Immature natural killer cell (primary cell): ENCODE data around the gene MTX1. TPM values are rescaled to one million over a fixed set of nuclear protein-coding genes. Genes with fewer than 3 reads are reported as not detected.
"Not testable (repeated sequence)": the region's sequence is repeated elsewhere in the genome, so short reads cannot be mapped to it uniquely, and the experiment has no call there.

Experiments
- DNase-seq, 3 donors: peaks; one replicate each; pipeline ENCODE4 v3.0.0; 2022; ENCODE audit warnings: mixed read lengths in 1 of 3
- H3K27ac Mint-ChIP-seq, 6 donors: one replicate each; pipeline ENCODE4 v1.8.0; 2020; ENCODE audit warnings: mixed read lengths in 6 of 6, mild to moderate bottlenecking in 5 of 6, inconsistent platforms in 4 of 6, moderate library complexity in 3 of 6
- H3K27me3 Mint-ChIP-seq, 3 donors: one replicate each; pipeline ENCODE4 v1.8.0; 2020 to 2021; ENCODE audit warnings: low read depth in 3 of 3, mild to moderate bottlenecking in 3 of 3, mixed read lengths in 3 of 3, moderate library complexity in 3 of 3, inconsistent platforms in 1 of 3
- H3K36me3 Mint-ChIP-seq, 3 donors: one replicate each; pipeline ENCODE4 v1.8.0; 2020; ENCODE audit warnings: mixed read lengths in 3 of 3, inconsistent platforms in 2 of 3, mild to moderate bottlenecking in 2 of 3
- H3K4me1 Mint-ChIP-seq, 2 donors: one replicate each; pipeline ENCODE4 v1.8.0; 2020; ENCODE audit warnings: inconsistent platforms in 2 of 2, mild to moderate bottlenecking in 2 of 2, mixed read lengths in 2 of 2, moderate library complexity in 1 of 2
- H3K4me3 Mint-ChIP-seq, 5 donors: one replicate each; pipeline ENCODE4 v1.8.0; 2020; ENCODE audit warnings: mild to moderate bottlenecking in 5 of 5, mixed read lengths in 5 of 5, inconsistent platforms in 3 of 5, moderate library complexity in 3 of 5
- H3K9me3 Mint-ChIP-seq, 6 donors: one replicate each; pipeline ENCODE4 v1.8.0; 2020; ENCODE audit warnings: mild to moderate bottlenecking in 6 of 6, mixed read lengths in 6 of 6, inconsistent platforms in 4 of 6, moderate library complexity in 3 of 6
- polyA plus RNA-seq, 3 donors: library from polyadenylated mRNA; unstranded; fragments of 300-500 nt; fragmentation: Illumina TruSeq; gene quantifications; one replicate each; pipeline ENCODE4 v1.2.3, GENCODE V29; 2021

Gene MTX1
- polyA plus RNA-seq, 3 donors from 2014 or later: 51.1 to 62.6 (median 55.1) TPM

DNA sequence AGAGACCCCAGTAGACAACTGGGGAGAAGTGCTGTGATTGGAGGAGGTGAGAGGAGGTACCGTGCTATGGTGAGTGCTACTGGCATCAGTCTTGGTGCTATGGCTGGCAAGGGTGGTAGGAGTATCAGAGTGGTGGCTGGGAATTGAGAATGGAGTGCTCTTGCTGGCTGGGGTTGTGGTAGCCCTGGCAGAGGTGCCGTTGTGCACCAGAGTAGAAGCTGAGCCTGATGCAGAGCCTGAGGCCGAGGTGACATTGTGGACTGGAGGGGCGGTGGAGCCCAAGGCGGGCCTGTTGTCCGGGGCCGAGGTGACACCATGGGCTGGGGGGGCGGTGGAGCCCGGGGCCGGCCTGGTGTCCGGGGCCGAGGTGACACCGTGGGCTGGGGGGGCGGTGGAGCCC, 20.2 kb upstream of the MTX1 start:
- H3K27ac Mint-ChIP-seq: peak overlapping the region in 3 of 6 donors; percentile 17 to 87 (median 23)
- H3K36me3 Mint-ChIP-seq: no peaks in the 10 kb centered on the region
- peaks cover 11 to 14% of the 10 kb centered on the region in 2 donors for H3K4me1 Mint-ChIP-seq
- peaks cover 2 to 7% (median 6%) of the 10 kb centered on the region in 3 donors for H3K27me3 Mint-ChIP-seq
- DNase-seq: no peak
- H3K9me3 Mint-ChIP-seq: no peaks in the 10 kb centered on the region
- H3K4me3 Mint-ChIP-seq: peak overlapping the region; percentile 23 to 52 (median 44)

DNA sequence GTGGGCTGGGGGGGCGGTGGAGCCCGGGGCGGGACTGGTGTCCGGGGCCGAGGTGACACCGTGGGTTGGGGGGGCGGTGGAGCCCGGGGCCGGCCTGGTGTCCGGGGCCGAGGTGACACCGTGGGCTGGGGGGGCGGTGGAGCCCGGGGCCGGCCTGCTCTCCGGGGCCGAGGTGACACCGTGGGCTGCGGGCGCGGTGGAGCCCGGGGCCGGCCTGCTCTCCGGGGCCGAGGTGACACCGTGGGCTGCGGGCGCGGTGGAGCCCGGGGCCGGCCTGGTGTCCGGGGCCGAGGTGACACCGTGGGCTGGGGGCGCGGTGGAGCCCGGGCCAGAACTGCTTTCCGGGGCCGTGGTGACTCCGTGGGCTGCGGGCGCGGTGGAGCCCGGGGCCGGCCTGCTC, 18.6 kb upstream of the MTX1 start:
- not testable (repeated sequence) for H3K36me3 Mint-ChIP-seq, H3K9me3 Mint-ChIP-seq, H3K27ac Mint-ChIP-seq, DNase-seq, H3K4me3 Mint-ChIP-seq
- peaks cover 24 to 29% of the 10 kb centered on the region in 2 donors for H3K4me1 Mint-ChIP-seq
- peaks cover 14 to 18% (median 16%) of the 10 kb centered on the region in 3 donors for H3K27me3 Mint-ChIP-seq

- Mint-ChIP-seq H3K4me3 (peak overlapping the region in 4 of 5 donors; percentile 27 to 69 (median 44)), H3K9me3 (no peaks in the 10 kb centered on the region), H3K27me3 (peaks cover 15 to 18% (median 16%) of the 10 kb centered on the region in 3 donors), H3K27ac (peak overlapping the region in 1 of 6 donors; percentile 90), H3K36me3 (no peaks in the 10 kb centered on the region), H3K4me1 (peaks cover 28 to 29% of the 10 kb centered on the region in 2 donors)
- no peak for DNase-seq
These were observed 16.6 kb upstream of the MTX1 start for GRCh38 chr1:155191904-155192303.

DNA sequence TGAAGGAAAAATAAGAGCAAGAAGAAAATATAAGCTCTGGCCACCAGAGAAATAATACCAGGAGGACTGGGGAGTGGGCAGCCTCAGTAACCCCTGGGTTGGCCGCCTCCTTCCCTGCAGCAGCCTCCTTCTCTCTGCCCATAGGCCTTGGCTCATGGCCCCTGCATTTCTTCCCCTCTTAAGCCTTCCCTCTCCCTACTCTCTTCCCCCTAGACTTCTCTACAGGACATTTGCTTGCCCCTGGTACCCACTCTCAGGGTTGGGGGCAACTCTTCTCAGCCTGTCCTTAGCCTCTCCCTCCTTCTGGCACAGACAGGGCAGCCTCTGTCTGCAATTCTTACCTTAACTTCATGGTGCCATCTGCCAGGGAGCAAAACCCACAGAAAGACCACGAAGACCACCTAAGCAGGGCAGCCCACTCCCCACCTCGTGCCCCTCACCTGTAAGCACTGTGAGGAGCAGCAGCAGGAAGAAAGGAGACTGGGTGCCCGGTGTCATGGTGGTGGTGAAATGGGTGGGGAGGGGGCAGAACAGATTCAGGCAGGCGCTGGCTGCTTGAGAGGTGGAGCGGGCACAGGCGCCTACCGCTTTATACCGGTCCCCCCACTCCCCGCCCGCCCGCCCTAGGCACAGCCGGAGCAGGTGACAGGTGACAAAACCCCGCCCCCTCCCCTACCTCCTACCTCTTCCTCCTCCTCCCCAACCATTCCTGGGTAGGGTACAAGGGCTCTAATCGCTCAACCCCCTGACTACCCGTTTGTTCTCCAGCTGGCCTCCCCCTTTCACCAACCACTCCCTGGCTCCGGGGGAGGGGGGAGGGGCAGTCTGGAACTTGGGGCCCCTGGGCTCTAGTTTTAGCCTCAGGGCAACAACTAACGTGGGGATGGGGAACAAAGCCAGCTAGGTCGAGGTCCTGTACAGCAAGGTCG, 15.9 kb upstream of the MTX1 start:
- Mint-ChIP-seq H3K4me3 (peak overlapping the region; percentile 85 to 96 (median 87)), H3K9me3 (no peaks in the 10 kb centered on the region), H3K27ac (peak overlapping the region in 1 of 6 donors; percentile 90), H3K4me1 (peaks cover 28 to 29% of the 10 kb centered on the region in 2 donors), H3K36me3 (no peaks in the 10 kb centered on the region), H3K27me3 (peaks cover 15 to 18% (median 16%) of the 10 kb centered on the region in 3 donors)
- DNase-seq: no peak

GRCh38 chr1:155193275-155193990, 15.1 kb upstream of the MTX1 start:
- H3K27ac Mint-ChIP-seq: peak overlapping the region in 5 of 6 donors; percentile 83 to 94 (median 93)
- no peaks in the 10 kb centered on the region for H3K9me3 Mint-ChIP-seq
- H3K27me3 Mint-ChIP-seq: peaks cover 12 to 16% (median 15%) of the 10 kb centered on the region in 3 donors
- peaks cover 23% of the 10 kb centered on the region in 2 donors for H3K4me1 Mint-ChIP-seq
- H3K36me3 Mint-ChIP-seq: no peaks in the 10 kb centered on the region
- H3K4me3 Mint-ChIP-seq: peak overlapping the region; percentile 85 to 96 (median 87)
- DNase-seq: peak; percentile 70 to 73 (median 72)

DNA sequence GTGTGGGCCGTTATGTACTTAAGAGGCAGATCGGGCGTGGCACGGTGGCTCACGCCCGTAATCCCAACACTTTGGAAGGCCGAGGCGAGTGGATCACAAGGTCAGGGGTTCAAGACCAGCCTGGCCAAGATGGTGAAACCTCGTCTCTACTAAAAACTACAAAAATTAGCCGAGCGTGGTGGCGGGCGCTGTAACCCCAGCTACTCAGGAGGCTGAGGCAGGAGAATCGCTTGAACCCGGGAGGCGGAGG, 14.6 kb upstream of the MTX1 start:
- not testable (repeated sequence) for H3K36me3 Mint-ChIP-seq, H3K9me3 Mint-ChIP-seq, DNase-seq
- Mint-ChIP-seq H3K27ac (peak overlapping the region in 5 of 6 donors; percentile 83 to 94 (median 93)), H3K27me3 (peaks cover 12 to 16% (median 15%) of the 10 kb centered on the region in 3 donors), H3K4me3 (peak overlapping the region; percentile 85 to 96 (median 87)), H3K4me1 (peaks cover 23% of the 10 kb centered on the region in 2 donors)

DNA sequence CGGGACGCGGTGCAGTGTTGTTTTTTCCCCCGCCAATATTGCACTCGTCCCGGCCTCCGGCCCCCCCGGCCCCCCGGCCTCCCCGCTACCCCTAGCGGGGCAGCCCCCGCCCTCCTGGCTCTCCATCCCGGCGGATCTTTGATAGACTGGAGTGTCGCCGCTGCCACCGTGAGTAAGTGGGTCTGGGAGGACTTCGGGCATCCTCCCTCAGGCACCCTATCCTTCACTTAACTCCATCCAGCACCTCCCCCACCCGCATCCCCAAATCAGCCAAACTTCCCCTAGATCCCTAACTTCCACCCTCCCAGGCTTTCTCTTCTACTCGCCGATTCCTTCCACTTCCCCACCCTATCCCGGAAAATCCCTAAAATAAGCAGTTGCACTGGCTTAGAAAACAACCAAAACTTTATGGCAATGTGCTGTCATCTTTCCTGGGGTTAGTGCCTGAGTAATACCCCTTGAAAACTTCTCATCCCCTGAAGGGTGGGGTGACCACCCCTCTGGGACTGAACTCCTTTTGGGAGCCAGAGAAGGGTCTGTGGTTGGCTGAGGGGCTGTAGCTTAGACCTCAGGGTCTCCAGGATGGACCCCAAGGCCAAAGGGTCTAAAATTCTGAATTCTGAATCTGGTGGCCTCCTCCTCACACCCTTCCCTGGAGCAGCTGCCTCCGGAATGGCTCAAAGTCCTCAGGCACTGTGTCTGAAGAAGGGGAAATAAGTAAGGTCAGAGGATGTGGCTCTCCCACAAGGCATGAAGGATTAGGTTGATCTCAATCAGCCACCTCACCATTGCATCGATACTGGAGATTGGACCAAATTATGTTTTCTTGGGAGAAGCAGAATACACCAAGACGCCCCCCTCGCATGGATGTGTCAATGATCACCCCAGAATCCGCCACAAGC, 13.0 kb upstream of the MTX1 start:
- H3K4me1 Mint-ChIP-seq: peaks cover 23% of the 10 kb centered on the region in 2 donors
- no peaks in the 10 kb centered on the region for H3K9me3 Mint-ChIP-seq
- peak overlapping the region in 5 of 6 donors; percentile 46 to 80 (median 57) for H3K27ac Mint-ChIP-seq
- DNase-seq: no peak
- H3K36me3 Mint-ChIP-seq: no peaks in the 10 kb centered on the region
- H3K4me3 Mint-ChIP-seq: peak overlapping the region; percentile 48 to 77 (median 69)
- H3K27me3 Mint-ChIP-seq: peaks cover 12 to 16% (median 16%) of the 10 kb centered on the region in 3 donors

DNA sequence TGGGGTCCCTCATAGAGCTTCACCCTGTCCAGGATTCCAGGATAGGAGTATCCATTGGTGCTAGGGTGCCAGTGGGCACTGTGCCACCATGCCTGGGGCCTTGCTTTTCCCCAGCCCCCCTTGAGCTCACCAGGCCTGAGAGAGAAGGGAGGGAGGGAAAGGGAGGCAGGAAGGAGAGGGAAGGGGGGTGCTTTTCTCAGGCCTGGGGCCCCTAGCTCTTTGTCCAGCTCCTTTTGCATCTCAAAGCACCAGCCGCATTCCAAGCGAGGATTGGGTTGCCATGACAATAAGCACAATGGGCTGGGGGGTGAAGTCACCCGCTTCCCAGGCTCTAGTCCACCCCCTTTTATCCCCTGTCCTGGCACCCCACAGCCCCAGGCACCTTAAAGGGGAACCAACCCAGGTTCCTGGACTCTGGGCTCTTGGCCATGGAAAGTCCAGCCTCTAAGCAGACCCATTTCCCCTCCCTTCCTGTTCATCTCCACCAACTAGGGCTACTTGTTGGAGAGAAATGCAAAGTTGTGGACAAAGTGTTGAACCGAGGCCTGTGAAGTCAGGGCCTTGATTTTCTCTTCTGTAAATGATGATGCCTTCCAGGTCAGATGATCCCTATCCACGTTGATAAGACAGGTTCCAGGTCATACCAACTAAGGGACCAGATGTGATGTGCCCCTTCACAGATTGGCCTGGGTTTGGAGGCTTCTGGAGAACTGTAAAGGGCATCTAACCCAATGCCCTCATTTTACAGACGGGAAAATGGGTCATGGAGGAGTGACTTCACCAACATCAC, 12.2 kb upstream of the MTX1 start:
- Mint-ChIP-seq H3K36me3 (no peaks in the 10 kb centered on the region), H3K9me3 (no peaks in the 10 kb centered on the region), H3K27me3 (peaks cover 12 to 18% (median 16%) of the 10 kb centered on the region in 3 donors), H3K4me1 (peaks cover 23% of the 10 kb centered on the region in 2 donors), H3K4me3 (peak overlapping the region in 2 of 5 donors; percentile 41 to 77), H3K27ac (peak overlapping the region in 3 of 6 donors; percentile 58 to 80 (median 73))
- DNase-seq: no peak

DNA sequence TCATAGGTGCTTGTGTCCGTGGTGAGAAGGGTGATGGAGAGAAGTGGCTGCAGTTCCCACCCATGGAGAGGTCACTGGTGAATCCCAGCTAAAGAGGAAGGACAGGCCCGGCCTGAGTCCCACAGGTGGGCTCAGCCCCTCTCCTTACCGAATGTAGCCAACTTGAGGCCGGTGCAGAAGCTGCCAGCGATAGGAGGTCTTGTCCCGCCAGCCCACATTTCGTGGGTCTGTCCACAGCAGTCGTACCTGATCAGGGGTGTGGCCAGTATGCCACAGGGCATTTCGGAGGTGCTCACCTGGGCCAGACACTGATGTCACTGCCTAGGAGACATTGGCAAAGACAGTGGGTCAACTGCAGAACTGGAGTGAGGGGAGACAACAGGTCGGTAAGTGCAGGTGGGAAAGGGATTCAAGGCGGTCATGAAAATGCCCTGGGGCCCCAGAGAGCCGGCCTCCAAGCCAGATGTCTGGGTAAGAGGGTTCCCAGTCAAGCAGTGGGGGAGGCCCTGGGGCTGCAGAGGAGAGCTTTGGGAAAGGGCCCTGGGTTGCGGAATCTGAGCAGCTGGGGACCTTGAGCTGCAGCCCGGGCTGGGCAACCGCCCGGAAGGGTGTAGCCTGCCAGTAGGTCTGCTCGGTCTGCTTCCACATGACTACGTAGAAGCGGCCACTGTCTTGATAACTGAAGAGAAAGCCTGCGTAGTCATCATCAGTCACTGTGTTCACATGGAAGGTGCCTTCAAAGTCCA, 11.4 kb upstream of the MTX1 start:
- Mint-ChIP-seq H3K27me3 (peaks cover 9 to 18% (median 16%) of the 10 kb centered on the region in 3 donors), H3K9me3 (no peaks in the 10 kb centered on the region), H3K4me3 (no peak overlapping the region), H3K27ac (peak overlapping the region in 2 of 6 donors; percentile 59 to 73), H3K4me1 (peaks cover 23% of the 10 kb centered on the region in 2 donors), H3K36me3 (no peaks in the 10 kb centered on the region)
- no peak for DNase-seq

- Mint-ChIP-seq H3K27ac (peak overlapping the region in 1 of 6 donors; percentile 46), H3K4me1 (peaks cover 17 to 20% of the 10 kb centered on the region in 2 donors), H3K36me3 (no peaks in the 10 kb centered on the region), H3K9me3 (no peaks in the 10 kb centered on the region), H3K27me3 (peaks cover 9 to 16% (median 14%) of the 10 kb centered on the region in 3 donors), H3K4me3 (no peak overlapping the region)
- no peak for DNase-seq
These were observed 10.5 kb upstream of the MTX1 start for GRCh38 chr1:155197901-155198546.

DNA sequence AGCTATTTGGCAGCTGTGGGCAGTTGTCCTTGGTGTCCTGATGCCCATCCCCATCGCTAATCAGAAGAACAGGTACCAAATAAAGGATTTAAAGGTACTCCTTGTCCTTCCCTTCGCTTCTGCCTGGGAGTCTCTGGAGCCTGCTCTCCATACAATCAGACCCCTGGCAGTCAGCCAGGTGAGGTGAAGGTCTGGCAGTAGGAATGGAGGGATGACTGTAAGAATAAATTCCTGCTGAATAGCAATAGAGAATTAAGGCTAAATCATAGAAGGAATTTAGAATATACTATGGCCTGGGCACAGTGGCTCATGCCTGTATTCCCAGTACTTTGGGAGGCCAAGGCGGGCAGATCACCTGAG, 10.0 kb upstream of the MTX1 start:
- no peak overlapping the region for H3K4me3 Mint-ChIP-seq
- no peaks in the 10 kb centered on the region for H3K9me3 Mint-ChIP-seq
- DNase-seq: no peak
- peaks cover 6 to 15% (median 11%) of the 10 kb centered on the region in 3 donors for H3K27me3 Mint-ChIP-seq
- no peaks in the 10 kb centered on the region for H3K36me3 Mint-ChIP-seq
- peaks cover 13 to 15% of the 10 kb centered on the region in 2 donors for H3K4me1 Mint-ChIP-seq
- H3K27ac Mint-ChIP-seq: no peak overlapping the region

- peaks cover under 1 to 4% of the 10 kb centered on the region in 2 donors for H3K4me1 Mint-ChIP-seq
- no peak for DNase-seq
- no peaks in the 10 kb centered on the region for H3K36me3 Mint-ChIP-seq
- H3K4me3 Mint-ChIP-seq: no peak overlapping the region
- no peak overlapping the region for H3K27ac Mint-ChIP-seq
- peaks cover 1 to 3% (median 2%) of the 10 kb centered on the region in 3 donors for H3K27me3 Mint-ChIP-seq
- H3K9me3 Mint-ChIP-seq: no peaks in the 10 kb centered on the region
These were observed 8.7 kb upstream of the MTX1 start for GRCh38 chr1:155199792-155200191.
